AG04450 (cell line): Measurements from ENCODE around the gene TEAD2. TPM values are rescaled to one million over a fixed set of nuclear protein-coding genes. Genes with fewer than 3 reads are reported as not detected.
"Not testable (repeated sequence)": the region's sequence is repeated elsewhere in the genome, so short reads cannot be mapped to it uniquely, and the experiment has no call there.

ENCODE experiments used
- CTCF ChIA-PET: fragments of 300-600, 350-600 bp; formaldehyde crosslinking; extraction: SDS; loops from one replicate; lab custom pipeline; 2022; ENCODE audit warnings: antibody characterized with exemption, inconsistent platforms; lab: Charles Lee
- POLR2A ChIA-PET: fragments of 350-600 bp; formaldehyde crosslinking; extraction: SDS; loops from one replicate; lab custom pipeline; 2021; ENCODE audit warnings: antibody characterized with exemption, inconsistent platforms; lab: Yijun Ruan, JAX
- DNase-seq: peaks from one replicate; pipeline ENCODE4 v3.0.0-alpha.2; 2011; ENCODE audit warnings: low read depth, low spot score
- H3K27ac ChIP-seq: one replicate; pipeline ENCODE4 v1.5.1; 2012; ENCODE audit warnings: low read depth, low read length, control low read depth
- H3K27me3 ChIP-seq: one replicate; pipeline ENCODE4 v1.6.0; 2012; ENCODE audit warnings: low read length; ENCODE audit not compliant: control insufficient read depth, insufficient read depth
- H3K4me3 ChIP-seq: 2 replicates; pipeline ENCODE4 v1.5.1; 2011; ENCODE audit warnings: mild to moderate bottlenecking, low read depth, low read length, control low read depth
- H3K9me3 ChIP-seq: 2 replicates; pipeline ENCODE4 v1.5.1; 2012; ENCODE audit warnings: low read length; ENCODE audit not compliant: control insufficient read depth, insufficient read depth
- CTCF ChIP-seq: IDR thresholded peaks from 2 replicates; pipeline ENCODE4 v1.5.1; 2011; ENCODE audit warnings: low read depth, low read length, control low read depth, inconsistent platforms
- polyA plus RNA-seq: library from polyadenylated mRNA; depleted of rRNA; stranded (reverse); fragments of >200 nt; gene quantifications from 2 replicates; pipeline ENCODE4 v1.2.3, GENCODE V29; 2011

TEAD2 gene
- polyA plus RNA-seq, 1 experiment, result 32.8 TPM

GRCh38 chr19:49333418-49333805, 28.8 kb downstream of the TEAD2 start:
- no peak for TF ChIP-seq CTCF
- no peak overlapping the region for H3K27ac ChIP-seq
- H3K9me3 ChIP-seq, result no peaks in the 10 kb centered on the region
- H3K4me3 ChIP-seq, result no peak overlapping the region
- DNase-seq, result no peak
- ChIA-PET CTCF (interaction anchor here (1.3 kb wide), 1 partner anchor 108 kb away, joined by 4 read pairs; no protein-coding TSS in a partner anchor), POLR2A (interaction anchor here (0.7 kb wide), 1 partner anchor 366 kb away, joined by 3 read pairs; no protein-coding TSS in a partner anchor)
- H3K27me3 ChIP-seq, result no peaks in the 10 kb centered on the region

- not testable (repeated sequence) for DNase-seq, H3K27me3 ChIP-seq, H3K4me3 ChIP-seq, H3K9me3 ChIP-seq, H3K27ac ChIP-seq
- POLR2A ChIA-PET, result interaction anchor here (0.7 kb wide), 1 partner anchor 366 kb away, joined by 3 read pairs; no protein-coding TSS in a partner anchor
- CTCF ChIA-PET, result interaction anchor here (1.3 kb wide), 1 partner anchor 107 kb away, joined by 4 read pairs; no protein-coding TSS in a partner anchor
Observed at GRCh38 chr19:49332691-49333417, 29.4 kb downstream of the TEAD2 start.

- H3K9me3 ChIP-seq, result no peaks in the 10 kb centered on the region
- H3K27ac ChIP-seq, result no peak overlapping the region
- POLR2A ChIA-PET, result interaction anchor here (0.6 kb wide), 1 partner anchor 86 kb away, joined by 3 read pairs; no protein-coding TSS in a partner anchor
- no peaks in the 10 kb centered on the region for H3K27me3 ChIP-seq
- DNase-seq, result no peak
- CTCF ChIA-PET, result interaction anchor here (1.2 kb wide), 1 partner anchor 26 kb away, joined by 3 read pairs; no protein-coding TSS in a partner anchor
- no peak for TF ChIP-seq CTCF
- no peak overlapping the region for H3K4me3 ChIP-seq
Observed at GRCh38 chr19:49331616-49332055, 30.6 kb downstream of the TEAD2 start.

- ChIA-PET POLR2A (interaction anchor here (0.6 kb wide), 1 partner anchor 86 kb away, joined by 3 read pairs; no protein-coding TSS in a partner anchor), CTCF (interaction anchor here (1.2 kb wide), 1 partner anchor 25 kb away, joined by 3 read pairs; no protein-coding TSS in a partner anchor)
- DNase-seq, H3K27me3 ChIP-seq, H3K9me3 ChIP-seq, H3K4me3 ChIP-seq, H3K27ac ChIP-seq: not testable (repeated sequence)
Observed at GRCh38 chr19:49331187-49331586, 31.0 kb downstream of the TEAD2 start.

GRCh38 chr19:49328741-49329140, 33.5 kb downstream of the TEAD2 start:
- no peak overlapping the region for H3K4me3 ChIP-seq
- DNase-seq, result no peak
- peaks cover 7% of the 10 kb centered on the region for H3K9me3 ChIP-seq
- H3K27me3 ChIP-seq, result no peaks in the 10 kb centered on the region
- ChIA-PET POLR2A (no interaction called here), CTCF (interaction anchor here (1.8 kb wide), 1 partner anchor 10 kb away, joined by 8 read pairs; no protein-coding TSS in a partner anchor)
- H3K27ac ChIP-seq, result no peak overlapping the region
- no peak for TF ChIP-seq CTCF
